Putamen (tissue), 1 donor: ENCODE results near the gene SDC1.

Source experiments
- DNase-seq: peaks from one replicate; pipeline ENCODE4 v3.0.0-alpha.2; 2016; ENCODE audit warnings: low spot score

SDC1 gene

DNA sequence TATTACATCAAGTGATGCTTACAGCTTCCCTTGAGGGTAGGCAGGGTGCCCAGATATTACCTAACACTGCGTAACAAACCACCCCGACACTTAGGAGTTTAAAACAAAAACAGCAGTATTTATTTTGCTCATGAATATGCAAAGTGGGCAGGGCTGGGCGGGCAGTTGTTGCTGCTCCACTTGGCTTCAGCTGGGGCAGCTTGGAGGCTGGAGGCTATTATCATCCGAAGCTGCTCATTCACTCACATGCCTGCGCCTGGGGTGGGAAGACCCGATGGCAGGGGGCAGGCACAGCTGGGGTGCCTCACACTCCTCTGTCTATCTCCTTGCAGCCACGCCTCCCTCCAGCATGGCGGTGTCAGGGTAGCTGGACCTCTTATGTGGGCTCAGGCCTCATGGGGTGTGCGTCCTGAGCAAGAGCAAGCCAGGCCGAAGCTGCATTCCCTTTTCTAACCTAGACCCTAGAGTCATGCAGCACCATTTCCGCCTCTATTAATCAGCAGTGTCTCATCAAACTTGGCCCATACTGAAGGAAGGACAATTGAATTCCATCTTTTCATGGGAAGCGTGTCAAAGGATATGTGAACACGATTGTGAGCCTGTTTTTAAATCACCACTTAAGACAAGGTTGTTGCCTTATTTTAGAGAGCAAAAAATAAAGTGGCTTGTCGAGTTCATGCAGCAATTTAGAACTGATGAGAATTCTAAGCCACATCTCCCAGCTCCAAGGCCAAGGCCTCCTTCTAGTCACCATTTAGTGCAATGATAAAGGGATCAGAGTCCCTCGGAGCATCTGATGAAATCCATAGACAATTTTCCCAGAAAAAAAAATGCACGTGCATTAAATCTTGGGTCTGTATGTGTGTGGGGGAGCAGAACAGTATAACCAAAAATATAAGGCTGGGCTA lies 54.9 kb downstream of the SDC1 start:
- DNase-seq: no peak

- DNase-seq: no peak
Measured at GRCh38 chr2:20168727-20169696, 55.9 kb downstream of the SDC1 start.

DNA sequence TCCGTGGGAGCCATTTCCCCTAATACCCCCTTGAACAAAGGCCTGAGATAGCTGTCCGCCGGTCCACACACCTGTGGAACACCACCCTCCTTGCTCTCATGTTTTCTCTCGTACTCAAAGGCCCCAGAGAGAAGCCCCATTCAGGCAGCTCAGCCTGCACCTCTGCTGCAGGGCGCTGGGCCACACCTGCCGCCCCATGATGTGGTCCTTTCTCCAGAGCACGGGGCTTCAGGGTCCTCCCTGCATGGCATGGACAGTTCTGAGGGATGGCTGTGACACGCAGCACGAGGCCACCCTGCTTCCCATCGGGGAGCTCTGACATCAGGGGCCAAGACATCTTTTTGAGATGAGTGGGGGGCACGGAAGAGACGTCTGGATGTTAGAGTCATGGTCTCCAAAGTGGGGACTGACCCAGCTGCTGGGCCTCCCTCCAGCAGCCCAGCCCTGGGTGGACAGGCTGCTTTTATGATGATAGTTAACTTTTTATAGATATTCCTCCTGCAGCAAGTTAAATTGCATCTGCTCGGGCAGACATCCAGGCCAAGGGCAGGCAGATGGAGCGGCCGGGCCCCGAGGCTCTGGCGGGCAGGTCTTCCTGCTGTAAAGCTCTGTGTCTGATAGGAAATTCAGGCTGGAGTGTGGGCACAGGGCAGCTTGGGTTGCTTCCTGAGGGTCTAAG lies 56.7 kb downstream of the SDC1 start:
- no peak for DNase-seq

DNA sequence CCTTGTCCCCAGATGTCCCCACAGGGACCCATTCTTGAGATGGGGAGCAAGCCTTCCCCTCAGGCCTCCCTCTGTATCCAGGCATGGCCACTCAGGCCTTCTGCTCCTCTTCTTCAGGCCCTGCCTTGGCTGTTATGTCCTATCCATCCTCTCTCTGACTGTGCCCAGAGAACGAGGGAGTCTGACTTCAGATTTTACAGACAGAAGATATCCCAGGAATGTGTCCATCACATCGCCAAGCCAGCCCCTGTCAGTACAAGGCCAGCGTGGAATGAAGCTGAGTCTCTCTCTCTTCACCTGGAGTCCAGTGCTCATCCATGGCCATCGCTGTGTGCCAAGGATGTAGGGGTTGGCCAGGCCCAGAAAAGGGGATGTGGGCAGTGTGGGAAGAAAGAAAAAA lies 57.6 kb downstream of the SDC1 start:
- DNase-seq: no peak

DNA sequence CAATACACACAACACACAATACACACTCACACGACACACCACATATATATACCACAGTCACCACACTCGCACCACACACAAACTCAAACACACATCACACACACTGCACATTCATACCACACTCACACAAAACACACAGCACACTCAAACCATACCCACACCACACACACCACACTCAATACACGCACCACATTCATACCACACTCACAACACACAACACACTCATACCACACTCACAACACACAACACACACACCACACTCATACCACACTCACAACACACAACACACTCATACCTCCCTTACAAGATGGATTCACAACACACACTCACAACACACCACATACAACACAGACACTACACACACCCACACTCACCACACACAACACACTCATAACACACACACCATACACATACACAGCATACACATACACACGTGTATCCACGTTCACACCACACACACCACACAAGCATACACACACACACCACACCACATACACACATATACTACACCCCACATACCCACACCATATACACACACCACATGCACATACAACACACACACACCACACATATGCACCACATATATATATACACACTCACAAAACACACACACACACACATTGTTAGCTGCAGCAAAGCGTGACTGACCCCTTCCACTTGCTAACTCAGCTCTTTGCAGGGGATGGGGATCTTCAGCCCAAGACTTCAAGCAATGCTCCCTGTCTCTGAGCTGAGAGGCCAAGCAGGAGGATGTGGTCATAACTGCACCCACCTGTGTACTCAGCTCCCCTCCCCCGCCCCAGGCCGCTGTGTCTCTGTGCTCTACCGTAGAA lies 59.0 kb downstream of the SDC1 start:
- no peak for DNase-seq

DNA sequence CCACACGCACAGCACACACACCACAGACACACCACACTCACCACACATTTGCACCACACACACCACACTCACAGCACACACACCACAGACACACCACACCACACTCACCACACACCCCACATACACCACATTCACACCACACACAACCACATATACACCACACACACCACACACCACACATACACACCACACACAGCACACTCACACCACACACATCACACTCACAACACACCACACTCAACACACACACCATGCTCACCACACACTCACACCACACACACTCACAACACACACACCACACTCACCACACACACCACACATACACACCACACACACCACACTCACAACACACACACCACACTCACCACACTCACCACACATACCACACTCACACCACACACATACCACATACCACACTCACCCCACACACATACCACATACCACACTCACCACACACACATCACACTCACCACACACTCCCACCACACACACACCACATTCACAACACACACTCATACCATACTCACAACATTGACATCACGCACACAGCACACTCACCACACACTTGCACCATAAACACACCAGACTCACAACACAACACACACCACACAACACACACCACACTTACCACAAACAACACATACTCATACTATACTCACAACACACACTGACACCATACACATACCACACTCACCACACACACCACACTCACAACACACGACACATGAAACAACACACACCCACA lies 60.0 kb downstream of the SDC1 start:
- DNase-seq: no peak

GRCh38 chr2:20164061-20164733 lies 60.7 kb downstream of the SDC1 start:
- no peak for DNase-seq

DNA sequence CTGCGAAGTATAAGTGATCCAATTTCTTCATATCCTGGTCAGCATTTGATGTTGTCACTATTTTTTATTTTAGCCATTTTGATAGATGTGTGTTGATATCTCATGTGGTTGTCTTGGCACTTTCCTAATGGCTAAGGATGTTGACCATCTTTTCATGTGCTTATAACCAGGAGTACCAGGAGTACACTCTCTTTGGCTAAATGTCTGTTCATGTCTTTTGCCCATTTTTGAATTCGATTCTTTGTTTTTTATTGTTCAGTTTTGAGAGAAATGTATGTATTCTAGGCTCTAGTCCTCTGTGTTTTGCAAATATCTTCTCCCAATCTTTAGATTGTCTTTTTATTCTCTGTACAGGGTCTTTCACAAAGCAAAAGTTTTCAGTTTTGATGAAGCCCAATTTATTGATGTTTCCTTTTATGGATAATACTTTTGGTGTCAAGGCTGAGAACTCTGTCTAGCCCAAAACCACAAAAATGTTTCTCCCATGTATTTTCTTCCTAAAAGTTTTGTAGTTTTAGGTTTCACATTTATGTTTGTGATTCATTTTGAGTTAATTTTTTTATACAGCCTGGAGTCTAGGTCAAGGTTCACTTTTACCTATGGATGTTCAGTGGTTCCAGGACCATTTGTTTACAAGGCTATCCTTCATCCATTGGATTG lies 65.4 kb downstream of the SDC1 start:
- no peak for DNase-seq

- no peak for DNase-seq
Measured at GRCh38 chr2:20157193-20157891, 67.6 kb downstream of the SDC1 start.

DNA sequence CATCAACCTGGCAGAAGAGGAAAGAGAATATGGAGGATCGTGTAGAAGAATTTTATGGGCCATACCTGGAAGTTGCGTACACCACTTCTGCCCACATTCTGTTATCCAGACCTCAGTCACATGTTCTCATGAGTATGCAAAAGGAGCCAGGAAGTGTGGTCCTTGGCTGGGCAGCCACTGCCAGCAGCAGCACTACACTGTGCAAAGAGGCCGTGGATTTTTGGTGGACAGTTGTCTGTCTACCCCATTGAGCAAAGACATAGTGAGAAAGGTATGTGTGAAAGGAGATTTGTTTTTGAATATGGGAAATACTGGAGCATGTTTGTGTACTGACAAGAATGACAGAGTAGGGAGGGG lies 68.1 kb downstream of the SDC1 start:
- DNase-seq: no peak

GRCh38 chr2:20156076-20156759 lies 68.7 kb downstream of the SDC1 start:
- no peak for DNase-seq

DNA sequence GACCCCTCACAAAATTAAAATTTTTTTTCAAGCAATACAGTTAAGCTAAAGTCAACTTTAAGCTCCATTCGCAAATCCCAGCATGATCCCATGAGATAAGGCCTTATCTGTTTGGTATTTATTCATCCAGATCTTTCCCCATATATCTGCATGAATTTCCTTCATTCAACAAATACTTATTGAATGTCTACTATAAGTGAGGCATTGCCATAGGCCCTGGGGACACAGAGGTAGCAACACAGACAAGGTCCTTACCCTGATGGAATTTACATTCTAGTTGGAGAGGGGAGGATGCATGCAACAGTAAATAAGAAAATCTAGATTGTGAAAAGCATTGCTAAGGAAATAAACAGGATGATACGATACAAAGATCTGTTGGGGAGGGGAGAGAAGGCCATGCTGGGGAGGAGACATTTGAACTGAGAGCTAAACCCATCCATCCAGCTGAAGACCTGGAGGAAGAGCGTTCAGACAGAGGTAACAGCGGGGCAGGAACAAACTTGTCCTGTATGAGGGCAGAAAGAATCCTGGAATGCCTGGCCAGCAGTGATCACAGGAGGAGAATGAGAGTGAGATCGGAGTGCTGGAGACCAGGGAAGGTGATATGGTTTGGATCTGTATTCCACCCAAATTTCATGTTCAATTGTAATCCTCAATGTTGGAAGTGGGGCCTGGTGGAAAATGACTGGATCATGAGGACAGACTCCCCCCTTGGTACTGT lies 71.6 kb downstream of the SDC1 start:
- no peak for DNase-seq

- DNase-seq: no peak
Measured at GRCh38 chr2:20150806-20151571, 73.9 kb downstream of the SDC1 start.
